Pulmonary artery endothelial cell (primary cell): Measurements from ENCODE around the gene R3HDML. TPM values are rescaled to one million over a fixed set of nuclear protein-coding genes. Genes with fewer than 3 reads are reported as not detected.
"Not testable (repeated sequence)": the region's sequence is repeated elsewhere in the genome, so short reads cannot be mapped to it uniquely, and the experiment has no call there.

Experiments
- DNase-seq: peaks from one replicate; pipeline ENCODE4 v3.0.0-alpha.2; 2011; ENCODE audit warnings: low read depth, low spot score
- total RNA-seq: library from RNA; depleted of rRNA; stranded (reverse); fragments of >200 nt; gene quantifications from 2 replicates; pipeline ENCODE4 v1.2.3, GENCODE V29; 2014

The R3HDML gene, protein sequence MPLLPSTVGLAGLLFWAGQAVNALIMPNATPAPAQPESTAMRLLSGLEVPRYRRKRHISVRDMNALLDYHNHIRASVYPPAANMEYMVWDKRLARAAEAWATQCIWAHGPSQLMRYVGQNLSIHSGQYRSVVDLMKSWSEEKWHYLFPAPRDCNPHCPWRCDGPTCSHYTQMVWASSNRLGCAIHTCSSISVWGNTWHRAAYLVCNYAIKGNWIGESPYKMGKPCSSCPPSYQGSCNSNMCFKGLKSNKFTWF
- not detected in 2 replicates for total RNA-seq

DNA sequence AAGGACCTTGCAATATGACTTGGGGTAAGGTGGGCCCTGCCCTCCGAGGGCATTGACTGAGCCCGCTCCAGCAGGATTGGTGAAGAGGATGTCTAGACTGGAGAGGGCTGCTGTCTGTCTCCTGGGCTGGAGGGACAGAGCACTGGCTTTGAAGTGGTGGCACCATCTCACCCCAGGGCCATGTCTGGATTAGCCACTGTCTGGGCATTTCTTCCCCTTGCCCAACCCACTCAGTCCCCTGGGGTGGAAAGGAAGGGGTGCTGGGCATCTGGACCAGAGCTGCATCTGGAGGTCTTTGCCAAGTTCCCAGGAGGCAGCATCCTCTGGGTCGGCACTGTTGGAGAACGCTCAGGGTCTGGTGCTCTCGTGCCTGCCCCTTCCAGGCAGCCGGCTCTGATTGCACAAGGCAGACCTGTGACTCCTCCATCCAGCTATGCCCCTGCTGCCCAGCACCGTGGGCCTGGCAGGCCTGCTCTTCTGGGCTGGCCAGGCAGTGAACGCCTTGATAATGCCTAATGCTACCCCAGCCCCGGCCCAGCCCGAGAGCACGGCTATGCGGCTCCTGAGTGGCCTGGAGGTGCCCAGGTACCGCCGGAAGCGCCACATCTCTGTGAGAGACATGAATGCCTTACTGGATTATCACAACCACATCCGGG, at the start of gene R3HDML:
Gene R3HDML (plus strand): TSS at position 319 of the 656 bp plus-strand sequence. CDS start 115 bp downstream, at position 434.
- no peak for DNase-seq

DNA sequence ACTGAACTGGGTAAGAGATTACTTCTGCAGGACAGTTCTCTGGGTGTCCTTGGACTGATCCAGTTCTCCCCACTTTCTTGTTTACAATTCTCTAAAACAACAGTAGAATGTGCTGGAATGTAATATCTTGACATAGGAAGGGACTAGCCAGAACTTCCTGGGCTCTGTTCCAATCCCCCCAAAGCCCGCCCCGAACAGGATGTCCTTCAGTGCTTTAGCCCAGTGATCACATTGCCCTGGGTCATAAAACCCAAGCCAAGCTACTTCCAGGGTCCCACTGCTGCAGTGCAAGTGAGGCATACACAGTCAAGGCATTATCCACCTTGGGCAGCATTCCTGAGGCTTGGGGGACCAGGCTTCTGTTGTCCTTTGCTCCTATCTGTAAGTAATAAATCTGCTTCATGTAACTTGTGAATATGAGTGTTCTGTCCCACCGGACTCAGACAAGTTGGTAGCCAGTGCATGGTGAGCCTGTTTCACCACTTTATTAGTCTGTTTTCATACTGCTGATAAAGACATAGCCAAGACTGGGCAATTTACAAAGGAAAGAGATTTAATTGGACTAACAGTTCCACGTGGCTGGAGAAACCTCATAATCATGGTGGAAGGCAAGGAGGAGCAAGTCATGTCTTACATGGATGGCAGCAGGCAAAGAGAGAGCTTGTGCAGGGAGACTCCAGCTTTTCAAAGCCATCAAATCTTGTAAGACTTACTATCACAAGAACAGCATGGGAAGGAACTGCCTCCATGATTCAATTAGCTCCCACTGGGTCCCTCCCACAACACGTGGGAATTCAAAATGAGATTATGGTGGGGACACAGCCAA, 49.4 kb upstream of the R3HDML start:
- DNase-seq, result no peak

DNA sequence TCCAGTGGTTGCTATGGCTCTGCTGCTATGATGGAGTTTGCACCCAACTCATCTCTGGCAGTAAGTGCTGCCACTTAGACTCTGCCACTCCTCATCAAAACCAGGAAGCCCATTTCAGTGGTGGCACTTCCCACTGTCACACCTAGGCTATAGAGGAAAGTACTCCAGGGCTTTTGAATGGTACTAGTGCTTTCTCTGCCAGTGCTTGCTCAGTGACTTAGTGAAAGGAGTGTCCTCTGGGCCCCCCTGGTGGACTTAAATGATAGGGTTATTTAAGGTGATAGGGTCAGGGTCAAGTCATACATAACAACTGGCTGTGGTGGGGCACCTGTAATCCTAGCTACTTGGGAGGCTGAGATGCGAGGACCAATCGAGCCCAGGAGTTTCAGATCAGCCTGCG, 48.6 kb upstream of the R3HDML start:
- no peak for DNase-seq

DNA sequence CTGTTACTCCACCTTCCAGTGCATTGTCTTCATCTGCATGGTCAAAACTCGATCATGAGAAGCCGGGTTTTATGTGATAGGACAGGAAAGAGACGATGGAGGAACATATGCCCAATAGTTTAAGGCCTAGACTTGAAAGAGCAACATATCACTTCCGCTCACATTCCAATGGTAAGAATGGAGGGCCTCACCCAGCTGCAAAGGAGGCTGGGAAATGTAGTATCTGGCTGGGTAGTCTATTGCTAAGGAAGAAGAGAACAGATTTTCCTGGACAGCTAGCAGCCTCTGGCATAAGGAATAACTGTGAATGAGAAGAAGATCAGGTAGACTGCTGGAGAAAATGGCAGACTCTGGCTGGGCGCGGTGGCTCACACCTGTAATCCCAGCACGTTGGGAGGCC, 45.1 kb upstream of the R3HDML start:
- no peak for DNase-seq

DNA sequence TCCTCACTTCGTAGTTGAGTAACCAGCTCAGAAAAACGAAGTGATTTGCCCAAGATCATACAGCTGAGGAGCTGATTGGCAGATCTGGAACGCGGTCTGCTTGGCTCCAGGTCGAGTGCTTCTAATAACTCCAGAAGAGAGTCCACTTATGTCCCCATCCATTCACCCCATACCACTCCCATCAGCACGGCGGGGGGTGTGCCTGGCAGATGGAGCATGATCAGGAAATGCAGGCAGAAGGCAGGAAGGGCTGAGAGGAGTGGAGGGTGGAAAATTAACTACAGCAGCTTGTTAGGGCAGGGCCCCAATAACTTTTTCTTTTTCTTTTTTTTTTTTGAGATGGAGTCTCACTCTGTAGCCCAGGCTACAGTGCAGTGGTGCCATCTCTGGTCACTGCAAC, 40.8 kb upstream of the R3HDML start:
- DNase-seq, result no peak

DNA sequence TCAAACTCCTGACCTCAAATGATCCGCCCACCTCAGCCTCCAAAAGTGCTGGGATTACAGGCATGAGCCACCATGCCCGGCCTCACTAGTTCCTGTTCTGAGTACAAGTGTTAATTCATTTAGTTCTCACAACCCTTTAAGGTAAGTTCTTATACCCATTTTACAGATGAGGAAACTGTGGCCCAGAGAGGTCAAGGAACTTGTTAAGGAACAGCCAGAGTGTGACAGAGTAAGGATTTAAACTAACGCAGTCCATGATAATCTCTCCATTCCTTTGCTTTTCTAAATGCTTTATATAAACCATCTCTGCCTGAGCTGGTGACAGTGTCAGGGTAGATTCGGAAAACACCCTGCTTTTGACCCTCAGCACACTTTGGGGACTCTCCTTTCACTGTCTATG, 39.1 kb upstream of the R3HDML start:
- no peak for DNase-seq

DNA sequence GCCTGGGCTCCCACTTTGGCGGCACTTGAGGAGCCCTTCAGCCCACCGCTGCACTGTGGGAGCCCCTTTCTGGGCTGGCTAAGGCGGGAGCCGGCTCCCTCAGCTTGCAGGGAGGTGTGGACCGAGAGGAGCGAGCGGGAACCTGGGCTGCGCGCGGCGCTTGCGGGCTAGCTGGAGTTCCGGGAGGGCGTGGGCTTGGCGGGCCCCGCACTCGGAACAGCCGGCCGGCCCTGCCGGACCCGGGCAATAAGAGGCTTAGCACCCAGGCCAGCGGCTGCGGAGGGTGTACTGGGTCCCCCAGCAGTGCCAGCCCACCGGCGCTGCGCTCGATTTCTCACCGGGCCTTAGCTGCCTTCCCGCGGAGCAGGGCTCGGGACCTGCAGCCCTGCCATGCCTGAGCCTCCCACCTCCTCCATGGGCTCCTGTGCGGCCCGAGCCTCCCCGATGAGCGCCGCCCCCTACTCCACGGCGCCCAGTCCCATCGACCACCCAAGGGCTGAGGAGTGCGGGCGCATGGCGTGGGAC, 37.8 kb upstream of the R3HDML start:
- DNase-seq, result not testable (repeated sequence)

DNA sequence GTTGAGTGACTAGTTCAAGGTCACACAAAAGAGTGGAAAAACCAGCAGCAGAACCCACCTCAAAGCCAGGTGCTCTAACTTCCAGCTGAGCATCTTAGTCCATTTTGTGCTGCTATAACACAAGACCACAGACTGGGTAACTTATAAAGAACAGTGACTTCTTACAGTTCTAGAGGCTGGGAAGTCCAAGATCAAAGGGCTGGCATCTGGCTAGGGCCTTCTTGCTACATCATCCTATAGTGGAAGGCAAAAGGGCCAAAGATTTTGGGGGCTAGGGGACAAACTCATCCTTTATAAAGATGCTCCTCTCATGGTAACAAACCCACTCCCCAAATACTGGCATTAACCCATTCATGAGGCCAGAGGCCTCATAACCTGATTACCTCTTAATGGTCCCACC, 35.6 kb upstream of the R3HDML start:
- no peak for DNase-seq

DNA sequence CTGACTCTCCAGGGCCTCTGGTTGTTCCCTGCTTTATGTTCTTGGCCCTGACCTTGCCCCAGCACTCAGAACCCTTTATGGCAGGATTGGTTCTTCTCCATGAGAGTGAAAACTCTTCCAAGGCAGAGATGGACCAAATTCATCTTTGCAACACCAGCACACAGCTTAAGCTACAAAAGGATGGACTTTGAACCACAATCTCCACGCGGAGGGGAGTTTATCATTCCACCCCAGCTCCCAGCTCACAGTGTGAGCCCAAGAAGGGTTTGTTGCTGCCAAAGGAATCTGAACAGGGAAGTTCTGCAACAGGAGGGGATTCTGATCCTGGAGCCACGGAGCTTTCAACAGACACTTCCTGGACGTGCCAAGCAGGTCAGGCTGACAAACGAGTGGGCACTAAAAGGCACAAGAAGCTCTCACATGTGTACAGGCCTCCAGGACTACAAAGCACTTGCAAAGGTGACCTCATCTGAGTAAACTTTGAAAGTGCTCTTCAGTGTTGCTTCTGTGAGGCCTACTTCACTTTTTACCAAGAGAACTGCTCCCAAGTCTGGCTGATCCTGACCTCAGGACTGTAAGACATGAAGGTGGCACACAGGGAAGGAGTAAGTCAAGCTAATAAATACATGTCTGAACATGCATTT, 34.7 kb upstream of the R3HDML start:
- no peak for DNase-seq

DNA sequence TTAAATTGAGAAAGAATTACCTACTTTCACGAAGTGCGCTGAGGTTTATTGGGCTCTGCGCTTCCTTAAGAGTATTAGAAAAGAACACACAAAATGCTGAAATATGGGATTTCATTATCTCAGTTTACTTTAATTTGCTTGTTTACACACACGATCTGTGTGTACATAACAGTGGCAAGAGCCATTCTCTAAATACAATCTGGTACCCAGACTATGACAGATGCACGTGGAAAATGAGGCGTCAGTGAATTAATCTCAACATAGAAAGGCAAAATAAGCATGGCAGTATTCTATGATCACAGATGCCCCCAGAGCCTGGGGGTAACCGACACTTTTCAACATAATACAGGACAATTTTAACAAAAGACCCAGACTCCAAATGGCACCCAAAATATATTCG, 34.1 kb upstream of the R3HDML start:
- no peak for DNase-seq

DNA sequence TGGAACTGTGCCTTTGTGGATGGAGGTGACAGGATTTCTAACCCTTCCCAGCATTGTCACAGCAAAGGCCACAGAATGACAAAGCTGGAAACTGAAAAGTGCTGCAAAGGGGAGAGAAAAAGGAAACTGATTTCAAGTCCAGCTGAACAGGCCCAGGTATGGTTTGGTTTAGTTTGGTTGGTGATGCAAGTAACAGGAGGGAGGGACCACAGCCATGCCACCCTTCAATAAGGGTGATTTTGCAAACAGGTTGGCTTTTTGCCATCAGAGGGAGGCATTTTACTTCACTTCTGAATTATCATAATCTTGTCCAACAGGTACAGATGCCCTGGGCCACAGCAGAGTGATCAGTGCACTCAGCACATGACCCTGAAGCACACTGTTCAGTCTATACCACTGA, 32.5 kb upstream of the R3HDML start:
- no peak for DNase-seq

DNA sequence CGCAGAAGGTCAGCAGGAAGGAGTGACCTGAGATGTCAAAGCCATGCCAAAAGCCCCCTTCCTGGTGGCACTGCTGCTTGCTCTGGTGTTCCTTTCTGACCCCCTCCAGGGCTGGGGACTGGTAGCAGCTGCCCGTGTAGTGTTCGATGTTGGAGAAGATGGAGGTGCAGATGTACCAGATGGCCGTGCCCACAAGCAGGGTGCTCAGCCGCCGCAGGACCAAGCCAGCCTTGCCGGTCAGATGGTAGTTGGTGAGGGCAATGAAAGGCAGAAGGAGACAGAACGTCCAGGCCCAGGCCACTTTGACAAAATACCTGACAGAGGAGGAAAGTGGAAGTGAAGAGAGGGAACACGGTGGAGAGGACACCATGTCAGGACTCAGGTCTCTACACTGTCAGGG, 29.9 kb upstream of the R3HDML start:
- no peak for DNase-seq

DNA sequence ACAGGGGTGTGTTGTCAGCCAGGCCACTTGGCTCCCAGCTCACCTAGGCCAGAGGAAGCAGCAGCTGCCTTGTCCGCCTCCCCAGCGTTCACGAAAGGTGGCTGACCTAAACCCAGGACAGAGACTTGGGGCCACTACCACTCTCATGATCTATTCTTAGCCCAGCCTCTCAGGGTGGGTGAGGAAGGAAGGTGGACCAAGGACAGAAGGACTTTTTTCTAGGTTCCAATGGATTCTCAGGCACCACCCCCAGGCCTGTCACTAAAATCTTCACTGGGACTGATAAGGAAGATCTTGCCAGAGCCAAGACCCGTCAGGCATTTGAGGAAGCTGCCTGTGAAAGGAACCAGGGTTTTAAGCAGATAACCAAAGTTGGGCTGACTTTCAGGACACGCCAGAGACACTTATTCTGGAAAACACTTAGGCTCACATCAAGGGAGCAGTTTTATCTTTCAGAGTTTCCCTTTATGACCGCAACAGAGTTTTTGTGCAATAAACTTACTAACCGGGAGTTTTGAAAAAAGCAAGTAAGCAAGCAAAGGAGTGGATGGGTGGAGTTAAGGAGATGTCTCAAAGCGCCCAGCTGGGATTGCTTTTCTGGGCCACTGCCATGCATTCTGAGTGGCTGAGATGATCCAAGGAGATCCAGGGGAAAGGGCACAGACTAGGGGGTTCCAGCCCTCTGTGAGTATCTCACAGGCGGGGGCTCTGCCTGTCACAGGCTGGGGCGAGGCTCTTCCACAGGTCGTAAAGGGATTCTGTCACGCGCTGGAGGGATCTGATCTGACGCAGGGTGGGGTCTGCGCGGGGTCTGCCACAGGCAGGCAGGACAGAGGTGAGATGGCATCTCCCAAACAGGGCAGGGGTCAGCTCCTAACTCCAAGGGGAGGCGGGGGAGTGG, 26.8 kb upstream of the R3HDML start:
- no peak for DNase-seq

DNA sequence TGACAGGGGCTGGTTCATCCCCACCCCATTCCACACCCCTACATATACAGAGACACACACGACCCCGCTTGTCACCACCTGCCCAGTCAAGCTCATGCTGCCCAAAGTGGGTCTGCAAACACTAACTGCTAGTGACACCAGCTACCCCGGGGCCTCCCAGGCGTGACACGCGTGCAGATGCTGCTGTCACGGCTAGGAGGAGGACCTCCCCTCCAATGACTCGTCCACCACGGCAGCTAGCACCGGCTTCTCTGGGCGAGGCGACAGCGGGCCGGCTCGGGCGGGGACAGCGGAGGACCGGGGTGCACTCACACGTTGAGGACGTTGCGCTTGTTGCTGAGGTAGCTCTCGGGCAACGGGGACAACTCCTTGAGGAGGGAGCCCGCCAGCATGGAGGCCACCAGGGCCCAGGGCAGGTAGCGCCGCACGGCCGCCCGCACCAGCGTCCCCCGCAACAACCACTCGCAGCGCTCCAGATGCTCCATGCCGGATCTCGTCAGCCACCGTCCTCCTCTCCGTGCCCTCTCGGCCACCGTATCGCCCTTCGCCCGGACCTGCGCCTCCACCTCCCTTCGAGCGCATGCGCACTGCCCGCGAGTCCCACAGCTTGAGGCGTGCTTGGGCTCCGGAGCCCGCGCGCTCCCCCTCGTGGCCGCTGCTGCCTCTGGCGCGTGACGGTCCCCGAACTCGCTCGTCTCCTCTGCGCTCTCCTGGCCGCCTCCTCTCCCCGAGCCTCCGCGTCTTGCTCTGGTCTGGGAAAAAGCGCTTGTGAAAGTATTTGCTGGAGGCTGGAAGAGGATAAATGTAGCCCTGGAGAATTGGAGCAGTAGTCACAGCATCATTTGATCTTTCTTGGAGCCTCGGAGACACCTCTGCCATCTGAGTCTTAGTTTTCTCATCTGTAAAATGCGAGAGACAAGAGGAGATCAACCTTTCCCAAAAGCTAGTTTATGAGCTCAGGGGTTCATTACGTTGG, 25.9 kb upstream of the R3HDML start, which contains the start of gene FITM2:
Gene FITM2 (minus strand): TSS at position 539 of the 976 bp plus-strand sequence. CDS start 54 bp downstream, at position 485.
- DNase-seq, result peak; percentile 84

DNA sequence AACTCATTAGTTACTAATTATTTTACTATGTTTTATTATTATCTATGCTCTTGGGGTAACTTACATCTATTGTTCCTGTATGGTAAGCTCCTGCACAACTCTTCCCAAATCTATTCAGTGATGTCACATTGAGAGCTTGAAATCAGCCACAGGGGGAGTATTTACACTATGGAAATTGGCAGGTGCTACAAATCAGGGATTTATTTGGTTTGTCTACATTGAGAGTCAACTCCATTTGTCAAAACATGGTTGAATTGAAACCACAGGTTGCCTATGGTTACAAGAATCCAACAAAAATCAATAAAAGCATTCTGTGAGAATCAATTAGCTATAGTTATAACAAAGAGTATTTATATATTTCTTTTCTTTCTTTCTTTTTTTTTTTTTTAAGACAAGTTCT, 22.0 kb upstream of the R3HDML start:
- DNase-seq, result no peak

DNA sequence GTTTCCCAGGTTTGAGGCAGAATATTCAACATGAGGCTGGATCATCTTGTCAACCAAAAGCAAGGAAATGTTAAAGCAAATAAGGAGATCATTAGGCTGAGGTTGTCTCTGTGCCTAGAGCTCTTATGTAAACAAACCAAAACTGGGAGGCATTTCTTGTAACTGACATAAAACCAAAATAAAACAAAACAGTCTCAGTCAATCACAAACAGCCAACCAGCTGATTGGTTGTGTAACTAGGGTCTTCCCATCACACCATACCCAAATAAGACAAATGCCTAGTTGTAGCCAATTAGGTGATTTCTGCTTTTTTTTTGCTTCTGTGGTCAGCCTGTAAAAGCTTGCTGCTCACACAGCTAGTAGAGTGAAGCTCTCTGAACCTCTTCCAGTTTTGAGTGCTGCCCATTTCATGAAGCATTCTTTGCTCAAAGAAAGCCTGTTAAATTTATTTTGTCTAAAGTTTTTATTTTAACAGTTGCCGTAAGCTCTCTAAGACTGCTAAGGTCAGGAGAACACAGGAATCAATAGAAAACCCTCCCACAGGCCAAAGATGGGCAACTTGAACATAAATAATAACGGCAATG, 16.9 kb upstream of the R3HDML start:
- no peak for DNase-seq

DNA sequence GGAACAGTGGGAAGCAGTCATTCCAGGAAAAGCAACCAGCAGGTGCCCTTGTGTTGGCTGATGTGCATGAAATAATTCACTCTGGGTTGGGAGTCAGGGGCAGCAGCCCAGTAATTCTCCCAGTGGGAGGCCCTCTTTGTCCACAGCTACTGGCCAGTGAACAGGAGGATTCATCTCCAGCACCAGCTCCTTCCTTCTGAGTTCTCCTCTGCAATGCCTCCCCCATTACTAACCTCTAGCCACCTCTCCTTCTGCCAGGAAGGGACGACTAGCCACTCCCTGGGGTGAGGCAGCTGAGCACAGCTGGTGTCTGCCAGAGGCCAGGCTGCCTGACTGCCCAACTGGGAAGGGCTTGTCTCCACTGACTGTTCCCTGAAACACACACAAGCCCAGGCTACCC, 12.5 kb upstream of the R3HDML start:
- DNase-seq, result no peak

DNA sequence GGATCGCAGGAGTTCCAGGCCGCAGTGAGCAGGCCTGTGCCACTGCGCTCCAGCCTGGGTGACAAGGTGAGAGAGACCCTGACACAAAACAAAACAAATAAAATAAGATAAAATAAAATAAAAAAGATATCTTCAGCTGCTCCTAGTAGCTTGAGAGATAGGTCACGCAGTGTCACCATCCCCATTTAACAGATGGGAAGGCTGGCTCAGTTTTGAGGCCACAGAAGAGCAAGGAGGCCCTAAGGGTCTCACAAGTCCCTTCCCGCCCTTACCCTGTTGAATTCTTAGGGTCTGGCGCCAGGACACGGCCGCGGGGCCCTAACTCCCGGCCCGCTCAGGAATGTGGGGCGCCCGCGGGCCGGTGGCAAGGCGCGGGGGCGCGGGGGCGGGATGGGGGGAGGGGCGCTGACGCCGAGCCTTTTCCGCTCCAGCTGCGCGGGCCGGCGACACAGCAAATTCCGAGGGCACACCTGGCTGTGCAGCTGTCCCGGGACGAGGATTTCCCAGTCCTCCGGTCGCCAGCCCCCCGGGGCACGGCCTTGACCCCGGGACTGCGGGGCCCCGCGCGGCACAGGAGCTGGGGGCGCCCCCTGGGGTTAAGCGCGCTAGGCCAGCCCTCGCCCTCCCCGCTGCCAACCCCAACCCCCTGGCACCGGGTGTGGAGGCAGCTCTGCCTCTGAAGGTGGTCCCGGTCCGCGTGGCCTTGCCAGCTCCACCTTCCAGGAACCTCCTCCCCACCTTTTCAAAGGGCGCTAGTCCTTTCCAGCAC, 10.3 kb upstream of the R3HDML start:
- DNase-seq, result no peak
